Gastroesophageal sphincter (tissue), 3 donors: ENCODE results near the gene SFTPB.

Source experiments
- EP300 ChIP-seq: sonication (generic); formaldehyde crosslinking; IDR thresholded peaks from one replicate; pipeline ENCODE4 v1.6.1; 2017; ENCODE audit warnings: antibody characterized with exemption, mild to moderate bottlenecking
- POLR2A ChIP-seq, 2 donors: fragments of 450-650 bp; IDR thresholded peaks; one replicate each; pipeline ENCODE4 v1.6.1; 2017; ENCODE audit warnings: antibody characterized with exemption in 2 of 2, mild to moderate bottlenecking in 2 of 2, moderate library complexity in 1 of 2
- POLR2AphosphoS5 ChIP-seq: sonication (generic); formaldehyde crosslinking; IDR thresholded peaks from one replicate; pipeline ENCODE4 v1.6.1; 2017; ENCODE audit warnings: antibody characterized with exemption
- TF ChIP-seq, protein P1 (sequence below), 4 experiments: fragments of 200-600 bp in 2 of 4; fragments of 450-650 bp in 2 of 4; sonication (generic) in 1 of 4; IDR thresholded peaks; one replicate each; pipeline ENCODE4 v1.5.1; 2017 to 2019; ENCODE audit warnings: antibody characterized with exemption in 4 of 4, mild to moderate bottlenecking in 2 of 4, moderate library complexity in 2 of 4

DNA sequence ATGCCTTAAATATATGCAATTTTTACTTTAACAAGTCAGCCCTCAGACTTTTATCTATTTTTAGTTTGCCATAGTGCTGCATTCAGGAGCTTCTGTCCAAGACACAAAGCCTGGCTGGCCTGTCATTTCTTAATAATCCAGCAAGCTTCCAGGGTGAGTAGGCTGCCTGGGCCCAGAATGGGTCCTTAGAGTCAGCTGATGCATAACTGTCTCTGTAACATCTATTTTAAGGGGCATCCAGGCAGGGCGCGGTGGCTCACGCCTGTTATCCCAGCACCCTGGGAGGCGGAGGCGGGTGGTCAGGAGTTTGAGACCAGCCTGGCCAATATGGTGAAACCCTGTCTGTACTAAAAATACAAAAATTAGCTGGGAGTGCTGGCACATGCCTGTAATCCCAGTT is 14.4 kb upstream of the SFTPB start:
- TF ChIP-seq, protein P1, sequence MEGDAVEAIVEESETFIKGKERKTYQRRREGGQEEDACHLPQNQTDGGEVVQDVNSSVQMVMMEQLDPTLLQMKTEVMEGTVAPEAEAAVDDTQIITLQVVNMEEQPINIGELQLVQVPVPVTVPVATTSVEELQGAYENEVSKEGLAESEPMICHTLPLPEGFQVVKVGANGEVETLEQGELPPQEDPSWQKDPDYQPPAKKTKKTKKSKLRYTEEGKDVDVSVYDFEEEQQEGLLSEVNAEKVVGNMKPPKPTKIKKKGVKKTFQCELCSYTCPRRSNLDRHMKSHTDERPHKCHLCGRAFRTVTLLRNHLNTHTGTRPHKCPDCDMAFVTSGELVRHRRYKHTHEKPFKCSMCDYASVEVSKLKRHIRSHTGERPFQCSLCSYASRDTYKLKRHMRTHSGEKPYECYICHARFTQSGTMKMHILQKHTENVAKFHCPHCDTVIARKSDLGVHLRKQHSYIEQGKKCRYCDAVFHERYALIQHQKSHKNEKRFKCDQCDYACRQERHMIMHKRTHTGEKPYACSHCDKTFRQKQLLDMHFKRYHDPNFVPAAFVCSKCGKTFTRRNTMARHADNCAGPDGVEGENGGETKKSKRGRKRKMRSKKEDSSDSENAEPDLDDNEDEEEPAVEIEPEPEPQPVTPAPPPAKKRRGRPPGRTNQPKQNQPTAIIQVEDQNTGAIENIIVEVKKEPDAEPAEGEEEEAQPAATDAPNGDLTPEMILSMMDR (IDR thresholded peaks at IDR 0.05) = no peak
- TF ChIP-seq POLR2A (IDR thresholded peaks at IDR 0.05) (no peak), POLR2AphosphoS5 (no peak), EP300 (no peak)
